Astrocyte (in vitro differentiated cells and primary cell): Measurements from ENCODE around the gene LNPK. TPM values are rescaled to one million over a fixed set of nuclear protein-coding genes. Genes with fewer than 3 reads are reported as not detected.
"Not testable (repeated sequence)": the region's sequence is repeated elsewhere in the genome, so short reads cannot be mapped to it uniquely, and the experiment has no call there.

Source experiments
- DNase-seq: peaks from one replicate; pipeline ENCODE4 v3.0.0-alpha.2; 2010; ENCODE audit warnings: low read depth
- FAIRE-seq: peaks from 2 replicates; lab custom pipeline; 2011; peaks lifted over from hg19 to GRCh38; lab: Jason Lieb, UNC
- H2AFZ ChIP-seq: 2 replicates; pipeline ENCODE4 v1.6.0; 2012; ENCODE audit warnings: low read depth, low read length, inconsistent platforms
- H3K27ac ChIP-seq: 2 replicates; pipeline ENCODE4 v1.5.1; 2011; ENCODE audit warnings: low read depth, low read length, inconsistent platforms
- H3K27me3 ChIP-seq: 2 replicates; pipeline ENCODE4 v1.6.0; 2011; ENCODE audit warnings: low read length, inconsistent platforms; ENCODE audit not compliant: insufficient read depth
- H3K36me3 ChIP-seq: 2 replicates; pipeline ENCODE4 v1.5.1; 2011; ENCODE audit warnings: low read length, inconsistent platforms; ENCODE audit not compliant: insufficient read depth
- H3K4me1 ChIP-seq: 2 replicates; pipeline ENCODE4 v1.5.1; 2011; ENCODE audit warnings: low read length, inconsistent platforms; ENCODE audit not compliant: insufficient read depth
- H3K4me2 ChIP-seq: 2 replicates; pipeline ENCODE4 v1.6.0; 2012; ENCODE audit warnings: low read length, inconsistent platforms
- H3K4me3 ChIP-seq: 2 replicates; pipeline ENCODE4 v1.5.1; 2011; ENCODE audit warnings: low read depth, mild to moderate bottlenecking, low read length, inconsistent platforms; ENCODE audit not compliant: insufficient read depth
- H3K79me2 ChIP-seq: 2 replicates; pipeline ENCODE4 v1.6.0; 2012; ENCODE audit warnings: mild to moderate bottlenecking, low read length, inconsistent platforms; ENCODE audit not compliant: insufficient read depth
- H3K9ac ChIP-seq: 2 replicates; pipeline ENCODE4 v1.6.0; 2012; ENCODE audit warnings: mild to moderate bottlenecking, low read length, inconsistent platforms
- H3K9me3 ChIP-seq: 2 replicates; pipeline ENCODE4 v1.5.1; 2012; ENCODE audit warnings: low read depth, mild to moderate bottlenecking, low read length, inconsistent platforms; ENCODE audit not compliant: insufficient read depth
- H4K20me1 ChIP-seq: 2 replicates; pipeline ENCODE4 v1.6.0; 2012; ENCODE audit warnings: low read length, inconsistent platforms; ENCODE audit not compliant: insufficient read depth
- H3K27ac Mint-ChIP-seq: one replicate; pipeline ENCODE4 v1.8.0; 2021; ENCODE audit warnings: mild to moderate bottlenecking, mixed read lengths; ENCODE audit not compliant: unreplicated experiment
- H3K27me3 Mint-ChIP-seq: one replicate; pipeline ENCODE4 v1.8.0; 2021; ENCODE audit warnings: low read depth, mixed read lengths; ENCODE audit not compliant: unreplicated experiment
- H3K36me3 Mint-ChIP-seq: one replicate; pipeline ENCODE4 v1.8.0; 2021; ENCODE audit warnings: low read depth, mixed read lengths; ENCODE audit not compliant: unreplicated experiment
- H3K4me1 Mint-ChIP-seq: one replicate; pipeline ENCODE4 v1.8.0; 2021; ENCODE audit warnings: low read depth, mixed read lengths; ENCODE audit not compliant: unreplicated experiment
- H3K4me3 Mint-ChIP-seq: one replicate; pipeline ENCODE4 v1.8.0; 2021; ENCODE audit warnings: mild to moderate bottlenecking, moderate library complexity, mixed read lengths; ENCODE audit not compliant: unreplicated experiment
- H3K9me3 Mint-ChIP-seq: one replicate; pipeline ENCODE4 v1.8.0; 2021; ENCODE audit warnings: mild to moderate bottlenecking, mixed read lengths; ENCODE audit not compliant: unreplicated experiment
- EZH2 ChIP-seq: IDR thresholded peaks from 2 replicates; pipeline ENCODE4 v1.6.1; 2012; ENCODE audit warnings: mild to moderate bottlenecking, low read length, inconsistent platforms; ENCODE audit not compliant: insufficient read depth
- total RNA-seq: library from RNA; stranded (reverse); gene quantifications from 2 replicates; pipeline ENCODE4 v1.2.1, GENCODE V29; 2021
- TF ChIP-seq, protein P1 (sequence below): IDR thresholded peaks from 2 replicates; pipeline ENCODE4 v1.5.1; 2011; ENCODE audit warnings: low read depth, mild to moderate bottlenecking, inconsistent platforms, low read length, moderate library complexity; ENCODE audit not compliant: insufficient read depth

LNPK gene
- total RNA-seq, 1 donor from 2014 or later = 34.8 TPM

DNA sequence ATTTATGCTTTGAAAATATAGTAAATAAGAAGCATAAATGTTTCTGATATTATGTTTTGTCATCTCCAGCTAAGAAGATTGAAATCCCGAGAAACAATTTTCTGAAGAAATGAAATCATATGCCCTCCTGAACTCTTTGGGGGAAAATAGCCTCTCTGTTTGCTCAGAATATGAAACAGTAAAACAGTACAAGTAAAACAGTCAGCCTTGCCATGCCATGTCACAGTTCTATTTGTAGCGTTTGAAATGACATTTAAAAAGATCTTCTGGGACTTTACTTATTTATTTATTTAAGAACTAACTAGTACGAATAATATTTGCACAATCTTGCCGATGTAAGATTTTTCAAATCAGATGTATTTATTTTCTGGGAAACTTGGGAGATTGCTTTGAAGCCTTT is 98.0 kb downstream of the LNPK start:
- H2AFZ ChIP-seq = no peak overlapping the region
- no peaks in the 10 kb centered on the region for H3K9me3 ChIP-seq
- H3K27ac ChIP-seq = no peak overlapping the region
- H3K27me3 Mint-ChIP-seq = peaks cover 5% of the 10 kb centered on the region
- TF ChIP-seq, protein P1, sequence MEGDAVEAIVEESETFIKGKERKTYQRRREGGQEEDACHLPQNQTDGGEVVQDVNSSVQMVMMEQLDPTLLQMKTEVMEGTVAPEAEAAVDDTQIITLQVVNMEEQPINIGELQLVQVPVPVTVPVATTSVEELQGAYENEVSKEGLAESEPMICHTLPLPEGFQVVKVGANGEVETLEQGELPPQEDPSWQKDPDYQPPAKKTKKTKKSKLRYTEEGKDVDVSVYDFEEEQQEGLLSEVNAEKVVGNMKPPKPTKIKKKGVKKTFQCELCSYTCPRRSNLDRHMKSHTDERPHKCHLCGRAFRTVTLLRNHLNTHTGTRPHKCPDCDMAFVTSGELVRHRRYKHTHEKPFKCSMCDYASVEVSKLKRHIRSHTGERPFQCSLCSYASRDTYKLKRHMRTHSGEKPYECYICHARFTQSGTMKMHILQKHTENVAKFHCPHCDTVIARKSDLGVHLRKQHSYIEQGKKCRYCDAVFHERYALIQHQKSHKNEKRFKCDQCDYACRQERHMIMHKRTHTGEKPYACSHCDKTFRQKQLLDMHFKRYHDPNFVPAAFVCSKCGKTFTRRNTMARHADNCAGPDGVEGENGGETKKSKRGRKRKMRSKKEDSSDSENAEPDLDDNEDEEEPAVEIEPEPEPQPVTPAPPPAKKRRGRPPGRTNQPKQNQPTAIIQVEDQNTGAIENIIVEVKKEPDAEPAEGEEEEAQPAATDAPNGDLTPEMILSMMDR = no peak
- TF ChIP-seq EZH2 = no peak
- no peaks in the 10 kb centered on the region for H3K4me1 Mint-ChIP-seq
- H3K4me3 ChIP-seq = no peak overlapping the region
- no peaks in the 10 kb centered on the region for H3K79me2 ChIP-seq
- H3K36me3 Mint-ChIP-seq = no peaks in the 10 kb centered on the region
- DNase-seq (no peak), FAIRE-seq (no peak)
- no peaks in the 10 kb centered on the region for H3K9me3 Mint-ChIP-seq
- H4K20me1 ChIP-seq = no peaks in the 10 kb centered on the region
- H3K27ac Mint-ChIP-seq = no peak overlapping the region
- H3K4me3 Mint-ChIP-seq = no peak overlapping the region
- no peaks in the 10 kb centered on the region for H3K4me1 ChIP-seq
- no peak overlapping the region for H3K4me2 ChIP-seq
- H3K27me3 ChIP-seq = no peaks in the 10 kb centered on the region
- no peak overlapping the region for H3K9ac ChIP-seq
- no peaks in the 10 kb centered on the region for H3K36me3 ChIP-seq

DNA sequence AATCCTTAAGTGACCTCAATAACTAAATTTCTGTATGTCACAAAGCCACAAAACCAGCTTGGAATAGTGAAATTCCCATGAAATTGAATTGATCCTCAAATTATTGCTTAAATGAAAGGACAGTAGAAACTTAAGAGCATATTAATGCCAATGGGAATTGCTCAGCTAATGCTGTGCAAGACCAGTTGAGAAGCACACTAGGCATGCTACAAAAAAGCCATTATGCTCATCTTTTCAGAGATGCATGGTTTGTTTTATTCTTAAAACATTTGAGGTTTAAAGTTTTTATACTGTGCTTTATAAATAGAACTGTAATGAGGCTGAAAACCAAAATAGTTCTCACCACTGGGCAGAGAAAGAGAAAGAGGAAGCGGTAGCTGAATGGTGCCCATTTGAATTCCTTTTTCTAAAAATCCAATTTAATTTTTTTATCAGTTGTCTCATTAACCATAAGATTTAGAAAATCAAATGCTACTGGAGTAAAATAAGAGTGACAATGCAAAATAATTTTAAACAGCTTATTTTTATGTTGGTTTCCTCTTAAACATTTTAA is 98.6 kb downstream of the LNPK start:
- H3K4me3 Mint-ChIP-seq = no peak overlapping the region
- no peak overlapping the region for H3K4me2 ChIP-seq
- H3K27me3 ChIP-seq = no peaks in the 10 kb centered on the region
- no peaks in the 10 kb centered on the region for H3K4me1 Mint-ChIP-seq
- H3K36me3 Mint-ChIP-seq = no peaks in the 10 kb centered on the region
- no peak for DNase-seq
- no peak overlapping the region for H3K27ac ChIP-seq
- H3K79me2 ChIP-seq = no peaks in the 10 kb centered on the region
- H3K36me3 ChIP-seq = no peaks in the 10 kb centered on the region
- H2AFZ ChIP-seq = no peak overlapping the region
- no peak overlapping the region for H3K4me3 ChIP-seq
- no peaks in the 10 kb centered on the region for H3K4me1 ChIP-seq
- H4K20me1 ChIP-seq = no peaks in the 10 kb centered on the region
- no peak overlapping the region for H3K27ac Mint-ChIP-seq
- TF ChIP-seq, protein P1 = no peak
- no peak for TF ChIP-seq EZH2
- no peaks in the 10 kb centered on the region for H3K9me3 Mint-ChIP-seq
- no peak overlapping the region for H3K9ac ChIP-seq
- no peak for FAIRE-seq
- no peaks in the 10 kb centered on the region for H3K9me3 ChIP-seq
- peaks cover 5% of the 10 kb centered on the region for H3K27me3 Mint-ChIP-seq

- not testable (repeated sequence) for H3K27ac ChIP-seq, H4K20me1 ChIP-seq, H3K27me3 Mint-ChIP-seq, H3K9ac ChIP-seq, H3K36me3 Mint-ChIP-seq, H3K9me3 Mint-ChIP-seq, H3K27me3 ChIP-seq, H3K79me2 ChIP-seq, H3K4me3 ChIP-seq, H3K4me2 ChIP-seq, H3K4me1 Mint-ChIP-seq, FAIRE-seq, H3K4me3 Mint-ChIP-seq, H3K9me3 ChIP-seq, H3K36me3 ChIP-seq, H2AFZ ChIP-seq, DNase-seq, H3K4me1 ChIP-seq, H3K27ac Mint-ChIP-seq
These were observed 106.1 kb downstream of the LNPK start for GRCh38 chr2:175895957-175896356.
